ACC112 (cell line): ENCODE data around the gene C1QTNF2.

Experiments used
- H2AFZ ChIP-seq: fragments of 200-600 bp; sonication (generic); one replicate; pipeline ENCODE4 v1.6.0; 2017; ENCODE audit warnings: antibody characterized with exemption, low read length; ENCODE audit not compliant: unreplicated experiment
- H3K27ac ChIP-seq: fragments of 200-600 bp; sonication (generic); 2 replicates; pipeline ENCODE4 v1.5.1; 2014; ENCODE audit warnings: low read depth, mild to moderate bottlenecking, antibody characterized with exemption, low read length, moderate library complexity
- H3K27me3 ChIP-seq: fragments of 200-600 bp; sonication (generic); 2 replicates; pipeline ENCODE4 v1.6.1; 2014; ENCODE audit warnings: mild to moderate bottlenecking, antibody characterized with exemption, low read length, moderate library complexity, mixed read lengths; ENCODE audit not compliant: insufficient read depth
- H3K36me3 ChIP-seq: fragments of 200-600 bp; sonication (generic); 2 replicates; pipeline ENCODE4 v1.6.1; 2016; ENCODE audit warnings: mild to moderate bottlenecking, antibody characterized with exemption, low read length, moderate library complexity, mixed read lengths; ENCODE audit not compliant: insufficient read depth
- H3K4me1 ChIP-seq: fragments of 200-600 bp; sonication (generic); one replicate; pipeline ENCODE4 v1.6.1; 2016; ENCODE audit warnings: low read length, mixed read lengths; ENCODE audit not compliant: insufficient read depth, unreplicated experiment, control insufficient read depth
- H3K4me3 ChIP-seq: fragments of 200-600 bp; sonication (generic); 2 replicates; pipeline ENCODE4 v1.5.1; 2014; ENCODE audit warnings: mild to moderate bottlenecking, low read depth, low read length
- H3K79me2 ChIP-seq: fragments of 200-600 bp; sonication (generic); one replicate; pipeline ENCODE4 v1.6.0; 2016; ENCODE audit warnings: low read length; ENCODE audit not compliant: control insufficient read depth, unreplicated experiment, insufficient read depth

C1QTNF2 gene

DNA sequence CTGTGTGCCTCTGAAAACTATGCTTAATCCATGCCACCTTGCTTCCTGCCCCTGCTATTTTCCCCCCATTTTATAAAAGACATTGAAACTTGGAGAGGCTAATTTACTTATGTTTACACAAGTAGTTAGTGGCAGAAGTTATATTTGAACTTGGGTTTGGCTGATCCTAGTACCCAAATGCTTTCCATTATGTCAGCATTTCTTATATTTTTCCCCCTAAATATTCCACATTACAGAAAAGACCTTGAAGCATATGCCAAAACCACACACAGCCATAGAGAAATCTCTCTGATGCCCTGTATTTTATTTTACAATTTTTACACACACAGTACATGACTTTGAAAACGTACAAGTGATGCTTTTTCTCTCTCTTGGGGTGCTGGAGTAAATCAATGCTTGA, 11.2 kb downstream of the C1QTNF2 start:
- Histone ChIP-seq H3K27ac (no peak overlapping the region), H3K79me2 (no peaks in the 10 kb centered on the region), H3K4me1 (no peaks in the 10 kb centered on the region), H3K4me3 (no peak overlapping the region), H3K27me3 (no peaks in the 10 kb centered on the region), H3K36me3 (no peaks in the 10 kb centered on the region), H2AFZ (no peak overlapping the region)

DNA sequence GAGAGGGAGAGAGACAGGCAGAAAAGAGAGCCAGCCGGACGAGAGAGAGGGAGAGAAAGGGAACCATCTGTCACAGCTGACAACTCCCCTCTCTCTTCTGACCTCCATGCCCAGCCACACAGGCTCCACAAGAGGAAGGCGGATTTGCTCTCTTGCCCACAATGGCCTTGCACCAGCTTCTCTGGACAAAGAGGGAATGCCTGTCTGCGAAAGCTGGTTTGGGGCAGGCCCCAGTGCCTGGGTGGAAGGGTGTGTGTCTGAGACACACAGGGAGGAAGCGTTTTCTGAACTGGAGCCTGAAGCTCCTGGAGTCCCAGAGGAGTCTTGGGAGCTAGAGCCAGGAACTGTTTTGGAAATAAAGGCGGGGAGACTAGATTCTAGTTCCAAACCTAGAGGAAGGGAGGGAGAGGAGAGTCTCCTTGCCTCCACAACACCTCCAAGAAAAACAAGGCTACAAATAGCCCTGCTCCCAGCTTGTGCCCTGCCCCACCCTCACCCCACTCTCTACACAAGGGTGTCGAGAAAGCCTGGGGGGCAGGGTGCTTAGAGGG, 12.5 kb downstream of the C1QTNF2 start:
- no peak overlapping the region for H3K4me3 ChIP-seq
- H3K4me1 ChIP-seq = no peaks in the 10 kb centered on the region
- H3K79me2 ChIP-seq = no peaks in the 10 kb centered on the region
- no peaks in the 10 kb centered on the region for H3K36me3 ChIP-seq
- no peak overlapping the region for H2AFZ ChIP-seq
- no peaks in the 10 kb centered on the region for H3K27me3 ChIP-seq
- no peak overlapping the region for H3K27ac ChIP-seq

DNA sequence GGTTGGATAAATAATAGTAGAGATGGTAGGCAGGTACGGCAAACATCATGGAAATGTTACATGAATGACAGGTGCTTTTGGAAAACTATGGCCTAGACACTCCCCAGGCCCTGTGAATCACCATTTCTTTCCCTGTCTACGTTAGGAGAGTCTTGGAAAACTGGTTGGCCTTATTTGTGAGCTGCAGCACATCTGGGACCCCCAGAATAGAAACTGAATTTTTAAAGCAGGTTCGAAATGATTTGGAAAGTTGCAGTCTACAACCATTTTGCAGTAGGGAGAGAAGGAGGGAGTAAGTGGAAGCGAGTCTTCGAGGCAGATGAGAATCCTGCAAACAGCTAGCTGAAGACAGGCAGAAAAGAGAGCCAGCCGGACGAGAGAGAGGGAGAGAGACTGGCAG, 13.0 kb downstream of the C1QTNF2 start:
- H3K79me2 ChIP-seq = no peaks in the 10 kb centered on the region
- H2AFZ ChIP-seq = no peak overlapping the region
- H3K27me3 ChIP-seq = no peaks in the 10 kb centered on the region
- no peak overlapping the region for H3K27ac ChIP-seq
- no peaks in the 10 kb centered on the region for H3K4me1 ChIP-seq
- H3K36me3 ChIP-seq = no peaks in the 10 kb centered on the region
- no peak overlapping the region for H3K4me3 ChIP-seq

DNA sequence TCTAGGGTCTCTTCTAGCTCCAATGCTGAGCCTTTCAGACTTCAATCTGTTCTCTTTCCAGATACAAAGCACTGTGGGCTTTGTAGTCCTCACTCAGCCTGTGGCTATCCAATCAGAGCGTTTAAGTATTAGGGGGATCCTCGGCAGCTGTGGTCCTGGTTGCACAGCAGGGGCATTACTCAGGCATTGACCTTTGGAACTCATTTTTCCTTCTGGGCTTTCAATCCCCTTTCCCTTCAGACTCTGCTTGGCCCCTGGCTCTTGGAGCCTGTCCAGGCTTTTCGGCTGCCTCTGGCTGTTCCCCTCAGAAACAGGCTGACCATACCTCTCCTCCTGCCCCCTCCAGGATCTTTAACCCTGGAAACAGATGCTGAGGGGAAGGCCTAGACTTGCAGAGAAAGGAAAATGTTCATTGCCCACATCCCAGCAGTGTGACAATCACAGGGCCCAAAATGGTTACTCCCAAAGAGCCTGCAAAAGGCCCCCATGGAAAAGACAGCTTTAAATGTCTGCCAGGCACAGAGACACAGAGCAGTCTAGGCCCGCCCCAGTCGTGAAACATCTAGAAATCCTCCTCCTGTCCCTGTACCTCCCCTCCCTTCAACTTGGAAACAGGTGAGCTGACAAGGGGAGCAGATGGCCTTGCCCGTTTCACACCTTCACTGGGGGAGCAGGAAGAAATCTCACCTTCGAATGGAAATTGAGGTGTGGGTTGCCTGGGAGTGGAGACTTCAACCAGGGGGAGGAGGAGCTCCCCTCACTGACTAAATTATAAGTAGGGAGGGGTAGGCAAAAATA, 13.7 kb downstream of the C1QTNF2 start:
- Histone ChIP-seq H3K36me3 (no peaks in the 10 kb centered on the region), H3K27ac (no peak overlapping the region), H3K4me1 (no peaks in the 10 kb centered on the region), H3K4me3 (no peak overlapping the region), H2AFZ (no peak overlapping the region), H3K27me3 (no peaks in the 10 kb centered on the region), H3K79me2 (no peaks in the 10 kb centered on the region)

DNA sequence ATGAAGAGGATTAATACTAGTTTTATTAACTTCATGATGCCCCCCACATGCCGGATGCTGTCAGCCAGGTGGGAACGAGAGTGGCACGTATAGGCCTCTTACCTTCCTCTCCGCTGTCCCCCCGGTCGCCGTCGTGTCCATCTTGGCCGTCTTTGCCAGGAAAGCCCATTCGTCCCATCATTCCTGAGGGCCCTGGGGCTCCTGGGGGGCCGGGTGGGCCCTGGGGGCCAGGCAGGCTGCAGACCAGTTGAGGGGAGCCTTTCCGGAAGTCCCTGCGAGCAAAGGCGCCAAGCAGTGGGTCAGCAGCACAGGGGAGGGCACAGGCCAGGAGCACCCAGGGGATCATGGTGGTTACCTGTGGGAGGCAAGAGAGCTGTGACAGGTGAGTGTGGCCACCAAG, 15.8 kb downstream of the C1QTNF2 start:
- no peak overlapping the region for H2AFZ ChIP-seq
- no peaks in the 10 kb centered on the region for H3K27me3 ChIP-seq
- H3K4me1 ChIP-seq = no peaks in the 10 kb centered on the region
- H3K36me3 ChIP-seq = no peaks in the 10 kb centered on the region
- no peaks in the 10 kb centered on the region for H3K79me2 ChIP-seq
- no peak overlapping the region for H3K4me3 ChIP-seq
- no peak overlapping the region for H3K27ac ChIP-seq

- no peak overlapping the region for H3K27ac ChIP-seq
- no peak overlapping the region for H3K4me3 ChIP-seq
- no peaks in the 10 kb centered on the region for H3K27me3 ChIP-seq
- H3K36me3 ChIP-seq = no peaks in the 10 kb centered on the region
- no peaks in the 10 kb centered on the region for H3K79me2 ChIP-seq
- H2AFZ ChIP-seq = no peak overlapping the region
- no peaks in the 10 kb centered on the region for H3K4me1 ChIP-seq
These were observed 17.0 kb downstream of the C1QTNF2 start for GRCh38 chr5:160353379-160353778.

GRCh38 chr5:160352308-160352707, 18.1 kb downstream of the C1QTNF2 start:
- Histone ChIP-seq H3K4me1 (no peaks in the 10 kb centered on the region), H3K36me3 (no peaks in the 10 kb centered on the region), H3K79me2 (no peaks in the 10 kb centered on the region), H2AFZ (no peak overlapping the region), H3K4me3 (no peak overlapping the region), H3K27ac (no peak overlapping the region), H3K27me3 (no peaks in the 10 kb centered on the region)

DNA sequence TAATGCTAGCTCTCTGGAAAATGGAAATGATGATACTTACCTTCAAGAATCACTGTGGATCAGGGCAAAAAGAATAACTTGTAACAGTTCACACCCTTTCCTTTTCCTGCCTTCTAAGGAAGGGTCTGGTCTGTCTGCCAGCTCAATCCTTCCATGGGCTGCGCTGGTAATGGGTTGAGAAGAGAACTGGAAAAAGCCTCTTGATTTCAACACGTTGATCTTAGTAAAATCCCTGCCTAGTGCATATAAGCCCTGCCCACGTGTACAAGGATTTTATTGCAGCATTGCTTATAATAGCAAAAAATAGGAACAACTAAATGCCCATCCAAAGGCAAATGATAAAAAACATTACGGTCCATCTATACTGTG, 20.5 kb downstream of the C1QTNF2 start:
- H3K4me1 ChIP-seq = no peaks in the 10 kb centered on the region
- H3K27ac ChIP-seq = no peak overlapping the region
- no peaks in the 10 kb centered on the region for H3K27me3 ChIP-seq
- no peaks in the 10 kb centered on the region for H3K36me3 ChIP-seq
- H3K79me2 ChIP-seq = no peaks in the 10 kb centered on the region
- H3K4me3 ChIP-seq = no peak overlapping the region
- no peak overlapping the region for H2AFZ ChIP-seq

DNA sequence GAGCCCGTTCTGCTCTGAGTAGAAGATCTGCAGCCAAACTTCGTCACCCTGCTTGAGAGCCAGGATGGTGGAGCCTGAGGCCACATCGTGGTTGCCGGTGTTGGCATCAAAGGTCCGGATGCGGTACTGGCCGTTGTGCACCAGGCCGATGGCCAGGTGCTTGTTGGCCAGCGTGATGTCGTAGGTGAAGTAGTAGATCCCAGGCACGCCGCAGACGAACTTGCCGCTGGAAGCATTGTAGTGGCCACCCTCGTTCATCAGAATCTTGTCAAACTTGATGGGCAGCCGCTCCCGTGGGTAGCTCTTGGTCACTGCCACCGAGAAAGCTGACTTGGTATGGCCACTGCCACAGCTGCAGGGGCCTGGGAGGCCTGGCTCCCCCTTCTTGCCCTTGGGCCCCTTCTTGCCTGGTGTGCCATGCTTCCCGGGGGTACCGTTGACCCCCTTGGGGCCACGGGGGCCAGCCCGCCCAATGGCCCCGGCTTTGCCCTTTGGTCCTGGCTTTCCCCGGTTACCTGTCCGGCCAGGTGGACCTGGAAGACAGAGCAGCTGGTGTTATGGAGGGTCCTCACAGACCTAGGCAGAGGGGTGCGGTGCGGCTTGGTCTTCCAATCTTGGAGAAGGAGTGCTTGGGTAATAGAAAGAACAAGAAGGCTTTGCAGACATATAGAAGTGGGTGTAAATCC, 21.0 kb downstream of the C1QTNF2 start:
- H3K36me3 ChIP-seq = no peaks in the 10 kb centered on the region
- no peak overlapping the region for H2AFZ ChIP-seq
- no peak overlapping the region for H3K4me3 ChIP-seq
- H3K27me3 ChIP-seq = no peaks in the 10 kb centered on the region
- no peaks in the 10 kb centered on the region for H3K4me1 ChIP-seq
- H3K79me2 ChIP-seq = no peaks in the 10 kb centered on the region
- no peak overlapping the region for H3K27ac ChIP-seq

- H3K79me2 ChIP-seq = no peaks in the 10 kb centered on the region
- H2AFZ ChIP-seq = no peak overlapping the region
- H3K4me1 ChIP-seq = no peaks in the 10 kb centered on the region
- no peaks in the 10 kb centered on the region for H3K27me3 ChIP-seq
- H3K27ac ChIP-seq = no peak overlapping the region
- H3K4me3 ChIP-seq = no peak overlapping the region
- no peaks in the 10 kb centered on the region for H3K36me3 ChIP-seq
These were observed 22.3 kb downstream of the C1QTNF2 start for GRCh38 chr5:160348080-160348479.

DNA sequence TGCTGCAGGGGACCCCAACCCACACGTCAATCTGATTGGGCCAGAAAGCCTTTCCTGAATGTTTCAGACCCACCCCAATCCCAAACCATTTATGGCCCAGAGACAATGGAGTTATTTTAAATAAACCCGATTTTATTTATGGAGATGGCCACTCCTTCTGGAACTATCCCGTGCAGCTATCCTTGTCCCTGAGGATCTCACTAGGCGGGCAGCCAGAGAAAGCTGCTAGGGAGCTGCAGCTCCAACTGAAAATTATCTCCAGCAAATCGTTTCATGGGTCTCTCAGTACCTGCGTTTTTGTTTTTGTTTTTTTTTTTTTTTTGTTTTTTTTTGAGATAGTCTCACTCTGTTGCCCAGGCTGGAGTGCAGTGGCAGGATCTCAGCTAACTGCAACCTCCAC, 23.0 kb downstream of the C1QTNF2 start:
- H3K36me3 ChIP-seq = no peaks in the 10 kb centered on the region
- peaks cover 1% of the 10 kb centered on the region for H3K4me1 ChIP-seq
- no peak overlapping the region for H3K27ac ChIP-seq
- no peaks in the 10 kb centered on the region for H3K79me2 ChIP-seq
- H3K27me3 ChIP-seq = no peaks in the 10 kb centered on the region
- H3K4me3 ChIP-seq = no peak overlapping the region
- H2AFZ ChIP-seq = no peak overlapping the region
